Upper lobe of left lung (tissue), 6 donors: ENCODE results near the gene B3GAT1. TPM values are rescaled to one million over a fixed set of nuclear protein-coding genes. Genes with fewer than 3 reads are reported as not detected.
"Not testable (repeated sequence)": the region's sequence is repeated elsewhere in the genome, so short reads cannot be mapped to it uniquely, and the experiment has no call there.

Source experiments
- ATAC-seq, 2 donors: fragments of 200-7000 bp; cut with Tn5 transposase; one replicate each; pipeline ENCODE4 v1.9.1; 2022; ENCODE audit warnings: mild to moderate bottlenecking in 2 of 2, moderate library complexity in 2 of 2; ENCODE audit not compliant: low FRiP score in 2 of 2
- DNase-seq, 2 donors: peaks; one replicate each; pipeline ENCODE4 v3.0.0-alpha.2; 2019 to 2020
- H3K27ac ChIP-seq, 4 donors: fragments of 200-600 bp; sonication (generic); one replicate each; pipeline ENCODE4 v1.5.1; 2016 to 2019
- H3K27me3 ChIP-seq, 4 donors: fragments of 200-600 bp; sonication (generic); one replicate each; pipeline ENCODE4 v1.5.1; 2017 to 2019
- H3K36me3 ChIP-seq, 4 donors: fragments of 200-600 bp; sonication (generic); one replicate each; pipeline ENCODE4 v1.5.1; 2016 to 2019
- H3K4me1 ChIP-seq, 4 donors: fragments of 200-600 bp; sonication (generic); one replicate each; pipeline ENCODE4 v1.5.1; 2018 to 2019
- H3K4me3 ChIP-seq, 4 donors: fragments of 200-600 bp; sonication (generic); one replicate each; pipeline ENCODE4 v1.5.1; 2017 to 2019; ENCODE audit warnings: mild to moderate bottlenecking in 2 of 4, moderate library complexity in 1 of 4
- H3K9me3 ChIP-seq, 4 donors: fragments of 200-600 bp; sonication (generic); one replicate each; pipeline ENCODE4 v1.5.1; 2018 to 2019
- EP300 ChIP-seq, 4 donors: sonication (generic); formaldehyde crosslinking; IDR thresholded peaks; one replicate each; pipeline ENCODE4 v1.5.1; 2017; ENCODE audit warnings: antibody characterized with exemption in 4 of 4, control low read depth in 2 of 4
- POLR2A ChIP-seq, 4 donors: fragments of 450-650 bp; IDR thresholded peaks; one replicate each; pipeline ENCODE4 v1.5.1; 2016 to 2017; ENCODE audit warnings: antibody characterized with exemption in 4 of 4, mild to moderate bottlenecking in 2 of 4
- POLR2AphosphoS5 ChIP-seq, 2 donors: sonication (generic); formaldehyde crosslinking; IDR thresholded peaks; one replicate each; pipeline ENCODE4 v1.5.1; 2017; ENCODE audit warnings: antibody characterized with exemption in 2 of 2
- WGBS, 2 donors: methylation state at CpG; one replicate each; pipeline ENCODE4 v1.1.5; 2017 to 2018; 5-methylcytosine and 5-hydroxymethylcytosine counted together
- total RNA-seq, 6 donors: library from RNA; depleted of rRNA in 4 of 6; stranded (reverse); fragments of >200 nt in 4 of 6; gene quantifications; one replicate each; pipeline versions ENCODE4 v1.1.0 to v1.2.1, GENCODE V29; 2016 to 2021
- TF ChIP-seq, protein P1 (sequence below), 6 experiments: fragments of 450-650 bp in 4 of 6; fragments of 200-600 bp in 2 of 6; sonication (generic) in 2 of 6; IDR thresholded peaks; one replicate each; pipeline ENCODE4 v1.5.1; 2016 to 2019; ENCODE audit warnings: antibody characterized with exemption in 6 of 6
- donor health status: DM: no; HTN: no; CAD: no; lungs with moderate emphysema.
- donor health status: DM: no; HTN: yes; CAD: no; lungs with severe emphysema.

Gene B3GAT1
- total RNA-seq, 6 donors from 2014 or later, result under 0.01 to 2.7 (median 1.2) TPM

DNA sequence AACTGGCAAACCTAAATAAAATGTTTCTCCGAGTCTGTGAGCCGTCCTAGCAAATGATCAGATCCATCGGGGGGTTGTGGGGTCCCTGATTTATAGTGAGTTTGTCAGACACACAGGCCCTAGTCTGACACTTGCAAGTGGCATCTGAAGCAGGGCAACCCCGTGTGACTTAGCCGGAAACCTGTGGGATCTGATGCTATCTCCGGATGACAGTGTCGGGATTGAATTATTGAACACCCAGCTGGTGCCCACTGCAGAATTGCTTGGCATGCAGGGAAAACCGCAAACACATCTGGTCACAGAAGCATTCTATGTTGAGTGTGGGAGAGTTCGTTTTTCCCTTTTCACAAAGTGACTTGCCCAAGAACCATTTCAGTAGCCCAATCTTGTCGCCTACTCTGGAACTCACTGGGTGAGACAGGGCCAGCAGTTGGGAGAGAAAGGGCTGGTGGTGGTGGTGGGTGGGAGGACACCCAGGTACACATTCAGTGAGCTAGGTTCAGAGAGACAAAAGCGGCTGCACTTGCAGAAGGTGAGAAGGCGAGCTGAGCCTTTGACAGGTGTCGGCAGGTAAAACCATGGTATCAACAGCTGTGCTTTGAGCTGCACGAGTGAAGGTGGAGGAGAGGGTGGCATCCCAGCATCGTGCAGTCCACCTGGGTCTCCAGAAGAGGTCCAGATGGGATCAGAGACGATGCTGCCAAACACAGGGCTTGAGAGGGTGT is 33.7 kb upstream of the B3GAT1 start:
- H3K9me3 ChIP-seq, result no peaks in the 10 kb centered on the region
- H3K4me3 ChIP-seq, result no peak overlapping the region
- H3K27me3 ChIP-seq, result no peaks in the 10 kb centered on the region
- no peak overlapping the region for H3K27ac ChIP-seq
- no peaks in the 10 kb centered on the region for H3K4me1 ChIP-seq
- WGBS, 2 donors, result 81 to 85% methylated on average over 11 to 16 of the region's 16 CpGs
- ATAC-seq (no peak), DNase-seq (no peak)
- TF ChIP-seq POLR2A (IDR thresholded peaks at IDR 0.05), result no peak
- TF ChIP-seq, protein P1, sequence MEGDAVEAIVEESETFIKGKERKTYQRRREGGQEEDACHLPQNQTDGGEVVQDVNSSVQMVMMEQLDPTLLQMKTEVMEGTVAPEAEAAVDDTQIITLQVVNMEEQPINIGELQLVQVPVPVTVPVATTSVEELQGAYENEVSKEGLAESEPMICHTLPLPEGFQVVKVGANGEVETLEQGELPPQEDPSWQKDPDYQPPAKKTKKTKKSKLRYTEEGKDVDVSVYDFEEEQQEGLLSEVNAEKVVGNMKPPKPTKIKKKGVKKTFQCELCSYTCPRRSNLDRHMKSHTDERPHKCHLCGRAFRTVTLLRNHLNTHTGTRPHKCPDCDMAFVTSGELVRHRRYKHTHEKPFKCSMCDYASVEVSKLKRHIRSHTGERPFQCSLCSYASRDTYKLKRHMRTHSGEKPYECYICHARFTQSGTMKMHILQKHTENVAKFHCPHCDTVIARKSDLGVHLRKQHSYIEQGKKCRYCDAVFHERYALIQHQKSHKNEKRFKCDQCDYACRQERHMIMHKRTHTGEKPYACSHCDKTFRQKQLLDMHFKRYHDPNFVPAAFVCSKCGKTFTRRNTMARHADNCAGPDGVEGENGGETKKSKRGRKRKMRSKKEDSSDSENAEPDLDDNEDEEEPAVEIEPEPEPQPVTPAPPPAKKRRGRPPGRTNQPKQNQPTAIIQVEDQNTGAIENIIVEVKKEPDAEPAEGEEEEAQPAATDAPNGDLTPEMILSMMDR (IDR thresholded peaks at IDR 0.05), result no peak
- TF ChIP-seq EP300 (IDR thresholded peaks at IDR 0.05), result no peak
- TF ChIP-seq POLR2AphosphoS5 (IDR thresholded peaks at IDR 0.05), result no peak
- no peaks in the 10 kb centered on the region for H3K36me3 ChIP-seq

DNA sequence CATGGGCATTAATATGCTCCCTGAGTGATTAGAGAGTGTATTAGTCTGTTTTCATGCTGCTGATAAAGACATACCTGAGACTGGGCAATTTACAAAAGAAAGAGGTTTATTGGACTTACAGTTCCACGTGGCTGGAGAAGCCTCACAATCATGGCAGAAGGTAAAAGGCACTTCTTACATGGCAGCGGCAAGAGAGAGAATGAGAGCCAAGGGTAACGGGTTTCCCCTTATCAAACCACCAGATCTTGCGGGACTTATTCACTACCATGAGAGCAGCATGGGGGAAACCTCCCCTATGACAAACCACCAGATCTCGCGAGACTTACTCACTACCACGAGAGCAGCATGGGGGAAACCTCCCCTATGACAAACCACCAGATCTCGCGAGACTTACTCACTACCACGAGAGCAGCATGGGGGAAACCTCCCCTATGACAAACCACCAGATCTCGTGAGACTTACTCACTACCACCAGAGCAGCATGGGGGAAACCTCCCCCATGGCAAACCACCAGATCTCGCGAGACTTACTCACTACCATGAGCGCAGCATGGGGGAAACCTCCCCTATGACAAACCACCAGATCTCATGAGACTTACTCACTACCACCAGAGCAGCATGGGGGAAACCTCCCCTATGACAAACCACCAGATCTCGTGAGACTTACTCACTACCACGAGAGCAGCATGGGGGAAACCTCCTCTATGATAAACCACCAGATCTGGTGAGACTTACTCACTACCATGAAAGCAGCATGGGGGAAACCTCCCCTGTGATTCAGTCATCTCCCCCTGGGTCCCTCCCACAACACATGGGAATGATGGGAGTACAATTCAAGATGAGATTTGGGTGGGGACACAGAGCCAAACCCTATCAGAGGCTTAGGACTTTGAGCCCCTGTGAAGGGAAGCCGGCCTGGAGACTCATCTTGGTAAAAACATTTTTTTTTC is 32.4 kb upstream of the B3GAT1 start:
- not testable (repeated sequence) for H3K27ac ChIP-seq, H3K9me3 ChIP-seq, H3K36me3 ChIP-seq, H3K4me1 ChIP-seq, DNase-seq, H3K27me3 ChIP-seq, ATAC-seq, H3K4me3 ChIP-seq
- WGBS, 2 donors, result 80 to 85% methylated on average over 13 to 17 of the region's 17 CpGs

DNA sequence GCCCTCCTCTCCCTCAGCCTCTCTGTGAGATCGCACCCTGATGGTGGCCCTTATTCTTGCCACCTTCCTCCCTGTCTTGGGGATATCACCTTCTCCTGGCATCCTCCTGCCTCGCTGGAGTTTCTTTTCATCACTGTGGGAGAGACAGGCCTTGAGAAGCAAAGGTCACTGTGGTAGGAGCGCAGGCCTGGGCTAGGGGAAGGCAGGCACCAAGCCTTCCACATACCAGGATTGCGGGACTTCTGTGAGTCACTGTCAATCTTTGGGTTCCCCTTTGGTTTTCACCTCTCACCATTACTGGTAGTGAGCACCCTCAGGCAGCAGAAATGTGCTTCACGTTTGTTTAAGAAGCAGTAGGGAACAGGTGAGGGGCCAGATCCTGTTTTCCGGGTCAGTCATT is 31.2 kb upstream of the B3GAT1 start:
- H3K27me3 ChIP-seq, result no peaks in the 10 kb centered on the region

DNA sequence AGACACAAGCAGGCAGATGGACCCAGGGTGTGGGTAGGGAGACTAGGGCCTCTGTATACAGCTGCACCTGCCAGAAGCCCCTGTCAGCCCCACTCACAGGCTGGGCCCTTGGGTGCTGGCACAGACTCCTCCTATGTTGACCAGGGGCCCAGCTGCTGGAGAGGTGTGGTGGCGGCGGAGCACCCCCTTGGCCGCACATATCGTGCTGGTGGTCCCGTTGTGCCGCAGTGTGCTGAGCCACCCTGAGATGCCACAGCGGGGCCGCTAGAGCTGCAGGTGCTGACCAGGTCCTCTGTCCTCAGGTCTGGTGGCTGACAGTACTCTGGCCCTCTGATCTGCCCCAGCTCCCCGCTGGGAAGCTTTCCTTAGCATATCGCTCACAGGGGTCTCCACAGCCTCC is 30.2 kb upstream of the B3GAT1 start:
- DNase-seq (peak in 1 of 2 donors; percentile 72), ATAC-seq (no peak)
- H3K4me3 ChIP-seq, result no peak overlapping the region
- H3K4me1 ChIP-seq, result no peaks in the 10 kb centered on the region
- H3K27ac ChIP-seq, result no peak overlapping the region
- no peaks in the 10 kb centered on the region for H3K27me3 ChIP-seq
- H3K9me3 ChIP-seq, result no peaks in the 10 kb centered on the region
- TF ChIP-seq EP300 (IDR thresholded peaks at IDR 0.05), result no peak
- TF ChIP-seq, protein P1 (IDR thresholded peaks at IDR 0.05), result no peak
- TF ChIP-seq POLR2AphosphoS5 (IDR thresholded peaks at IDR 0.05), result no peak
- TF ChIP-seq POLR2A (IDR thresholded peaks at IDR 0.05), result no peak
- no peaks in the 10 kb centered on the region for H3K36me3 ChIP-seq
- WGBS, 2 donors, result 83 to 89% methylated on average over 2 to 10 of the region's 10 CpGs

More for the DNA sequence above, 31.2 kb upstream of the B3GAT1 start:
- Histone ChIP-seq H3K36me3 (no peaks in the 10 kb centered on the region), H3K4me1 (no peaks in the 10 kb centered on the region), H3K27ac (no peak overlapping the region), H3K9me3 (no peaks in the 10 kb centered on the region), H3K4me3 (no peak overlapping the region)
- ATAC-seq, result no peak
- DNase-seq, result no peak
- TF ChIP-seq POLR2AphosphoS5 (IDR thresholded peaks at IDR 0.05), result no peak
- no peak for TF ChIP-seq EP300 (IDR thresholded peaks at IDR 0.05)
- TF ChIP-seq, protein P1 (IDR thresholded peaks at IDR 0.05), result no peak
- TF ChIP-seq POLR2A (IDR thresholded peaks at IDR 0.05), result no peak
- WGBS, 2 donors, result 71 to 77% methylated on average over 6 of the region's 6 CpGs

DNA sequence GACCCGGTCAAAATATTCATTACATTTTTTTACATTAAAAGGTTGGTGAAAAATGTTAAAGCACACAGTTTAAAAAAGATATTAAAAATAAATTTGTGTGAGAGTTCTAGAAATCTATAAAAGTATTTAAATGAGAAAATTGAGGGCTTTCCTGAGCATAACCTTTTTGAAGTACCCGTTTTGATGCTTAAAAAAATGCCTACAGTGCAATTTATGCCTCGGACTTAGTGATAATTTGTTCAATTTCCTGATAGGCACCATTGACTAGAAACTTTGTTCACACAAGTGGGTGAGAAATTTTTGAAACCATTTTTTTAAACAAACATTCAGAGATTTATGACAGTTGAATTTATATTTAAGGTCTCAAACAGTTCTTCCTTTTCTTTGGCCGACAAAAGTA is 29.7 kb upstream of the B3GAT1 start:
- no peaks in the 10 kb centered on the region for H3K9me3 ChIP-seq
- no peak for TF ChIP-seq POLR2AphosphoS5 (IDR thresholded peaks at IDR 0.05)
- TF ChIP-seq, protein P1 (IDR thresholded peaks at IDR 0.05), result no peak
- TF ChIP-seq EP300 (IDR thresholded peaks at IDR 0.05), result no peak
- TF ChIP-seq POLR2A (IDR thresholded peaks at IDR 0.05), result no peak

More for the DNA sequence above, 29.7 kb upstream of the B3GAT1 start:
- Histone ChIP-seq H3K36me3 (no peaks in the 10 kb centered on the region), H3K27me3 (no peaks in the 10 kb centered on the region), H3K4me1 (no peaks in the 10 kb centered on the region), H3K27ac (no peak overlapping the region), H3K4me3 (no peak overlapping the region)
- DNase-seq, result no peak
- no peak for ATAC-seq
- WGBS, 2 donors, result 71 to 83% methylated on average over 4 of the region's 4 CpGs
